GM12892 (cell line): ENCODE results near the gene GABARAP.

Experiments used
- POLR2A ChIP-seq: IDR thresholded peaks from 2 replicates; pipeline ENCODE4 v1.6.1; 2011; ENCODE audit warnings: low read depth, low read length, control low read depth
- POLR2AphosphoS5 ChIP-seq: IDR thresholded peaks from 2 replicates; pipeline ENCODE4 v1.6.1; 2011; ENCODE audit warnings: low read depth, low read length, control low read depth
- TAF1 ChIP-seq: IDR thresholded peaks from 2 replicates; pipeline ENCODE4 v1.6.1; 2011; ENCODE audit warnings: low read depth, mild to moderate bottlenecking, control low read depth, low read length, borderline replicate concordance

DNA sequence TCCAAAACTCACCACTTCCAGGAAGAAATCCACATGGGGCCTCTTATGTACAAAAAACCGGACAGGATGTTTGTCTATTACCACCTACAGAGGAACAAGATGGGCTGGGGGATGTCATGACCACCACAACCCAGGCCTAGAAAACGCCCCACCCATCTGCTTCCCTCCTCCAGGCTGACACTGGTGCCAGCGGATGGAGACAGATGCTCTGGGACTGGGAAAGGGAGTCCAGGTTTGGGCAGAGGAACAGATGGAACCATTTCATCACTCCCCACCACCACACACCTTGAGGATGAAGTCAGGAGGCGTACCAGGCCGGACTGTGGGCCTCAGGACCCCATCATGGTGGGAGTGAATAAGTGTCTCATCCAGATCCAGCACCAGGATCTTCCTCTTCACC, 4.5 kb upstream of the GABARAP start:
- TF ChIP-seq POLR2A = no peak
- no peak for TF ChIP-seq TAF1
- no peak for TF ChIP-seq POLR2AphosphoS5
